ENCODE results near the gene INO80C.

The INO80C gene

GRCh38 chr18:35515460-35516130 is 17.8 kb upstream of the INO80C start:
- H3K4me1 ChIP-seq = peaks cover 0 to 18% (median 10%) of the 10 kb centered on the region in 4 donors
- no peak for DNase-seq
- H3K36me3 ChIP-seq = no peaks in the 10 kb centered on the region
- H3K27ac ChIP-seq = peak overlapping the region; percentile 23 to 33
- no peak overlapping the region for H3K4me3 ChIP-seq
- H3K9me3 ChIP-seq = no peaks in the 10 kb centered on the region
- no peak for TF ChIP-seq CTCF (IDR thresholded peaks at IDR 0.05)
- intact Hi-C loops (cut with DNase I; ENCODE audit: low total_unique reads) = no loop called here
- no peaks in the 10 kb centered on the region for H3K27me3 ChIP-seq

GRCh38 chr18:35514752-35515459 is 17.1 kb upstream of the INO80C start:
- Histone ChIP-seq H3K27me3 (no peaks in the 10 kb centered on the region), H3K27ac (no peak overlapping the region), H3K4me3 (no peak overlapping the region), H3K4me1 (peaks cover 0 to 18% (median 10%) of the 10 kb centered on the region in 4 donors), H3K9me3 (no peaks in the 10 kb centered on the region), H3K36me3 (no peaks in the 10 kb centered on the region)
- DNase-seq = no peak
- no peak for TF ChIP-seq CTCF (IDR thresholded peaks at IDR 0.05)
- intact Hi-C loops (cut with DNase I; ENCODE audit: low total_unique reads) = no loop called here

DNA sequence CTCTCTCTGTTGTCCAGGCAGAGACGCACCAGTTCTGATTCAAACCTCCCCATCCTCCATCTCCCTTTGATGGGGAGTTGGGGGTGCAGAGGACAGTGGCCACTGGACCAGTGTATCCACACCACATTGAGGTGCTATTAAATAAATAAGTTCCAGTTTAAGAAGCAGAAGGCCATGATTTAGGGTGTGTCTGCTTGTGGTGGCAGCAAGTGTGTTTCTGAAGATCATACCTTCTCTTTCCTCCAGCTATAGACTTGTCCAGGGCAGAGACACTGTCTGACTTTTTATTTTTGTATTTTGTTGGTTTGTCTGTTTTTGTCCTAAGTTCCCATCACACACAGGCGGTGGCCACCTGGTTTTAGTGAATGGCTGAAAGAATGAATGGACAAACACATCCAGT is 16.5 kb upstream of the INO80C start:
- H3K9me3 ChIP-seq = no peaks in the 10 kb centered on the region
- no peak for TF ChIP-seq CTCF (IDR thresholded peaks at IDR 0.05)
- no peaks in the 10 kb centered on the region for H3K27me3 ChIP-seq
- no peaks in the 10 kb centered on the region for H3K36me3 ChIP-seq
- H3K4me1 ChIP-seq = peaks cover 0 to 18% (median 10%) of the 10 kb centered on the region in 4 donors
- intact Hi-C loops (cut with DNase I; ENCODE audit: low total_unique reads) = no loop called here
- H3K4me3 ChIP-seq = no peak overlapping the region
- peak overlapping the region in 1 of 2 donors; percentile 56 for H3K27ac ChIP-seq
- no peak for DNase-seq

- no peaks in the 10 kb centered on the region for H3K27me3 ChIP-seq
- DNase-seq = peak; percentile 30 to 74
- TF ChIP-seq CTCF (IDR thresholded peaks at IDR 0.05) = no peak
- peak overlapping the region; percentile 42 to 56 for H3K27ac ChIP-seq
- intact Hi-C loops (cut with DNase I; ENCODE audit: low total_unique reads) = no loop called here
- H3K36me3 ChIP-seq = no peaks in the 10 kb centered on the region
- H3K9me3 ChIP-seq = no peaks in the 10 kb centered on the region
- peaks cover 0 to 18% (median 10%) of the 10 kb centered on the region in 4 donors for H3K4me1 ChIP-seq
- H3K4me3 ChIP-seq = no peak overlapping the region
Observed at GRCh38 chr18:35513181-35513936, 15.6 kb upstream of the INO80C start.

- Histone ChIP-seq H3K4me1 (peaks cover 0 to 18% (median 10%) of the 10 kb centered on the region in 4 donors), H3K27ac (peak overlapping the region in 1 of 2 donors; percentile 56), H3K9me3 (no peaks in the 10 kb centered on the region), H3K27me3 (no peaks in the 10 kb centered on the region), H3K4me3 (no peak overlapping the region), H3K36me3 (no peaks in the 10 kb centered on the region)
- no peak for DNase-seq
- no peak for TF ChIP-seq CTCF (IDR thresholded peaks at IDR 0.05)
- intact Hi-C loops (cut with DNase I; ENCODE audit: low total_unique reads) = no loop called here
Observed at GRCh38 chr18:35512761-35513160, 15.0 kb upstream of the INO80C start.
